DMS 273 (cell line): ENCODE measurements around the gene CYP27A1.

Source experiments
- DNase-seq: peaks from one replicate; lab custom pipeline; 2025; ENCODE audit not compliant: unreplicated experiment; lab: John Stamatoyannopoulos, UW

Gene CYP27A1

DNA sequence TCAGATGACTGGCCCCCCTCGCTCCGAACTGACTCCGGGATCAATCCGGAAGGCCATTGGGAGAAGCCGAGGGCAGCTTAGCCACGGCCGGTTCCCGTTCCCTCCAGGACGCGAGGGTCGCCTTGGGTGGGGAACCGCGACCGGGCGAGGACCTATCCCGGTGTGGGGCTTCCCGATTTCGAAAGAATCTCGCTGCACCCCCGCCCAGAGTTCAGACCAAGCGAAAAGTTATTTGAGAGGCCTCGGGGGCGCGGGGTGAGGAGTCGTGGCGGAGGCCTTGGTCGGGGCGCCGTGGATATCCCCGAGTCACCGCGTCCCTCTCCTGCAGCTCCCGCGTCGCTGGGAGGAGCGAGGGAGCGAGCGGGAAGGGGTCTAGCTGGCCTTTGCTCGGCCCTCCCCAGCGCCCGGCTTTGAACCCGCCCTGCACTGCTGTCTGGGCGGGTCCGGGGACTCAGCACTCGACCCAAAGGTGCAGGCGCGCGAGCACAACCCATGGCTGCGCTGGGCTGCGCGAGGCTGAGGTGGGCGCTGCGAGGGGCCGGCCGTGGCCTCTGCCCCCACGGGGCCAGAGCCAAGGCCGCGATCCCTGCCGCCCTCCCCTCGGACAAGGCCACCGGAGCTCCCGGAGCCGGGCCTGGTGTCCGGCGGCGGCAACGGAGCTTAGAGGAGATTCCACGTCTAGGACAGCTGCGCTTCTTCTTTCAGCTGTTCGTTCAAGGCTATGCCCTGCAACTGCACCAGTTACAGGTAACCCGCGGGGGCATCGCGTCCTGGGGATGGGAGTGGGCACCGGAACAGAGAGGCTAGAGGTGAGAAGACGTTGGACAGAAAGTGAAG, at the start of gene CYP27A1:
Gene CYP27A1 (plus strand): TSS at position 457 of the 837 bp plus-strand sequence. CDS start 36 bp downstream, at position 493.
- DNase-seq, result peak; percentile 20

DNA sequence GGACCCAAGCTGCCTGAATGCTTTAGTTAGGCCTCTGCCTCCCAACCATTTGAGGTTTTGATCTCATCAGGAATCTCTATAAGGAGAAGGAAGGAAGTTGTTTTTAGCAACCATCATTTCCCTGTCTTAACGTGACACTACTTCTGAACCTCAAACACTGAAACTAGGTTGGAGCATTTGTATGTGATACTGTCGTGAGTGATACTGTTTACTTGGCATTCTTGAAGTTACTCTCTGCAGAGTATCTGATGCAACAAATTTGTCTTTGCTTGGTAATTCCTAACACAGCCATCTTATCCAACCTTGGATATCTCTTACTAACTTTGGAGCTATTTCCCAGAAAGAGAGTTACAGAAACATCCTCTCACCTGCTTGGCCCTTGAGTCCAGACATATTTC, 49.2 kb upstream of the CYP27A1 start:
- no peak for DNase-seq

DNA sequence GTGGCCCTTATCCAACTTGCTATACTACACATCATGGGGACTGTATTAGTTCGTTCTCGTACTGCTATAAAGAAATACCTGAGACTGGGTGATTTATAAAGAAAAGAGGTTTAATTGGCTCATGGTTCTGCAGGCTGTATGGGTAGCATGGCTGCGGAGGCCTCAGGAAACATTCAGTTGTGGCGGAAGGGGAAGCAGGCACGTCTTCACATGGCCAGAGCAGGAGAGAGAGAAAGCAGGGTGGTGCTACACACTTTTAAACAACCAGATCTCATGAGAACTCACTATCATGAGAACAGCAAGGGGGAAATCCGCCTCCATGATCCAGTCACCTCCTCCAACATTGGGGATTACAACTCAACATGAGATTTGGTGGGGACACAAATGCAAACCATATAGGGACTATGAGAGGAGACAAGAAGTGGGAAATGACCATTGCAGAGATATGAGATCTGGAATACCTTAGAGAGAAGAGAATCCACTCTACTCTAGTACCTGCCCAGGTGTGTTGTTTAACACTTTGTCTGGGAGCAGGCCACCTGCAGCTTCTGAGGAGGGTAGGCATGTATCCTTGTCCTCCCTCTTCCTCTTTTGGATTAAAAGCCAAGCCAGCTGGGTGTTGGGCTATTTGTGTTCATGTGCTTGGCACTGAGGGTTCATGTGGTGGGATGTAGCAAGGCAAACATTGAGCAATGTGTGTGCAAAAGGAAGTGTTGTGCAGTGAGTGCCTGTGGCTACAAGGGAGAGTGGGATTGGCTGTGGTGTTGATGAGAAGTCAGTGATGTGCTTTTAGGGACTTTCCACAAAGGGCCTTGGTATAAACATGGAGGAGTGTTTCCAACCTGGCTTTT, 48.6 kb upstream of the CYP27A1 start:
- DNase-seq, result no peak

DNA sequence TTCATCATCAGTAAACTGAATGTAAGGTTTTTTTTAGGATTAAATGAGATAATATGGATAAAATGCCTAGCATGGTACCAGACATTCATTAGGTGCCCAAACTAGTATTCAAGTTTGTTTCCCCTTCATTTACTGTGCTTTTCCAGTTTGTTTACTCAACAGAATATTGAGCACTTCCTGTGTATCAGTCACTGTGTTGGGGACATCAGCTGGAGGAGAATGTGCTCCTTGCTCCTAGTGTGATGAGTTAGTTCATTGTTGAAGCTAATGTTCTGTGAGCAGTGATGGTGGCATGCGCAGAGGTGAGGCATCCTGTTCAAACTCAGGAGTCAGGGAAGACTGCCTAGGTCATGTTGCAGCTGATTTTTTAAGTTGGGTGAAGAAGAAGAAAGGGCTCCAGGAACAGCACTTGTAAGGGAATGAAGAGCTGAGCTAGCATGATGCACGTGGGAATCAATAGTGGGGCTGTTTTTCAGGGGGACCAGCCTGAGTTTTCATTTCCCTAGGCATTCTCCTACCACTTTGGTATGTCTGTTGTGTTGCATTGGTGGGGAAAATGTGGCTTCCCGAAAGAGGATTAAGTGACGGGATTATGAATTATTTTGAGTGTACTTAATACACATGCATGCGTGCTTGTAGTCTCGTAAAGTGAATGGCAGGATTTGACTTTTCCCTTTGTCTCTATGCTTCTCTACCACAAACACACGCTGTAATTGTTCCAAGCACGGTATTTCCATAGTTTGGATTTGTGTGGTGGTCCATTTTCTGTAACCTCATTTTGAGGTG, 47.6 kb upstream of the CYP27A1 start:
- DNase-seq, result no peak

DNA sequence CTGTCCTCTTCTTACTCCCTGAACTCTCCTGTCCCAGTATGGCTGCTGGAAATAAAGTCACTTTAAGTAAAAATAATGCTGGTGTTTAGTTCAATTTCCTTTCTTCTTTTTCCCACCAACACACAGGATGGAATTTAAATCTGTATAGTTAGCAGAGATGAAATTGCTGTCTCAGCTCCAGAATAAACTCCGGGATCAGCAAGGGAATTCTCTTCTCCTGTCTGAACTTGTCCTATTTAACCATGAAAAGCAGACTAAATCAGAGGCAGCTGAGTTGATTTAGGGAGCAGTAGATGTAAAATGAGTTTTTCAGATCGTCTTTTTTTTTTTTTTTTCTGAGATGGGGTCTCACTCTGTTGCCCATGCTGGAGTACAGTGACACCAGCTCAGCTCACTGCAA, 45.4 kb upstream of the CYP27A1 start:
- no peak for DNase-seq

DNA sequence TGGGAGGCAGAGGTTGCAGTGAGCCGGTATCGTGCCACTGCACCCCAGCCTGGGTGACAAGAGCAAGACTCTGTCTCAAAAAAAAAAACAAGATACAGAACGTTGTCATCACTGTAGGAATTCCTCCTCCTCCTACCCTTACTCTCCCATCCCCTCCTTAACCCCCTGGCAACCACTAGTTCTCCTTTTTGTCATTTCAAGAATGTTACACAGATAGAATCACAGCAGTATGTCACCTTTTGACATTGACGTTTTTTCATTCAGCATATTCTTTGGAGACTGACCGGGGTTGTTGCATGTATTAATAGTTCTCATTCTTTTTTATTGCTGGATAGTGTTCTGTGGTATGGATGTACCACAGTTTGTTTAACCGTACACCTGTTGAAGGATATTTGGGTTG, 38.9 kb upstream of the CYP27A1 start:
- DNase-seq, result no peak

DNA sequence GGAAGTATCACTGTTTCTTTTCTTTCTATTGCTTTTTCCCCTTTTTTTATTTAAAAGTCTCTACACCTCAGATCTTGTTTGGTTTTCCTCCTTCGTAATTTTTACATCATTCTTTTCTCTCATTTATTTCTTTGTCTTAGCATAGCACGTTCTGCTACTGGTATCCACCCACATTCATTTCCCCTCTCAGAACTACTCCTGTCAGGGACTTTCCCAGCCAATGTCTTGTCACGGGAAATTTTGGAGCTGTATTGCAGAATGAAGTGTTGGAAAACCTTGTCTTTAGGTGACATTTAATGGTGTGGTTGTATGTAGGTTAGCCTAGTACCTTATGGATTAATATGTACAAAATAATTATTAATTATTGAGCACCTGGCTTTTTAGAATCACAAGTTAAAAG, 37.3 kb upstream of the CYP27A1 start:
- DNase-seq, result no peak

DNA sequence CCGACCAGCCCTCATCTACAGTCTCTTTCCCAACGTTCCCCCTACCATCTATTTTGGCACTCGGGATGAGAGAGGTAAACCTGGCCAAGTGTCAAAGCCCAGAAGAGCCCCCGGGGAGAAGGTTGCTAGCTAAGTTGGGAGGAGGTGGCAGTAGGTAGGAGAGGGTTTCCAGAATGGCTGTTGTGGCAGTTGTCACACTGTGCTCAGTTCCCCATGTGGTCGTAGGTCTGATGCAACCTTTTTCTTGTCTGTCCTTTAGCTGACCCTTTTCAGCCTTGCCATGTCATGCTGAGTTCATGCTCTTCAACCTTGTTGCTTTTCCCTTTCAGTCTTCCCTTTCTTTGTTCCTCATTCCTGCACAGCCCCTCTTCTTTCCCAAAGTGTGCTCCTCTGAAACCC, 36.8 kb upstream of the CYP27A1 start:
- DNase-seq, result no peak

DNA sequence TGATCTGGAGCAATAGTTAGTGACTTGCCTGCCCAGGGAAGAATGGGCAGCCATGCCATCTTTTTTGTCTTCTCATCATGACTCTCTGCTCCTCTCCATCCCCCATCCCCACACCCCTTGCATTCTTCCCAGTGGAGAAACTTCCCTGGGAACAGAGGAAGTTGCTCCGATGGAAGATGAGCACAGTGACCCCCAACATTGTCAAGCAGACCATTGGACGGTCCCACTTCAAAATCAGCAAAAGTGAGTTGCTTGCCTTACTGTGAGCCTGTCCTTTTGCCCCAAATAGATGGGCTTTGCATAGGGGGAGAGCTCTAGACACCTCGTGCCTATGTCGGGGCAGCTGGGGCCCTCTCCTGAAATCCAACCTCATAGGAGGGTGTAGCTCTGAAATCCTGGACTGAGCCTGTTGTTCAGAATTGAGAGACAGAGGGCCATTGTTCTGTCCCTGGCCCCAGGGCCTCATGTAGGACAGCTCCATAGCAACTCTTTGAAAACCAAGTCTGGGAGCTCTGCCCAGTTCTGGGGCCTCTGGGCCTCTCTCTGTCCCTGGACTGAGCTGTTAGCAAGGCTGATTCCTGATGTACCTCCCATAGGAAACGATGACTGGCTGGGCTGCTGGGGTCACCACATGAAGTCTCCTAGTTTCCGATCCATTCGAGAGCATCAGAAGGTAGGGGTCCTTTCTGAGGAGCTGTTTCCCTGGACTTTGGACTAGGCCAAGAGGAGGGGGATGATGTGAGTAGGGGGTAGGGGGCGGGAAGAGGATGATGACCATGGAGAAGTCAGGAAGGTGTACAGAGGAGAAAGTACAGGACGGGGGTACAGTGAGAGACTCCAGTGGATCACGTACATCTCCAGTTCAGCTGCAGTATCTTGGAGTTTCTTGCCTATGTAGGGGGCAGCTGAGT, 36.1 kb upstream of the CYP27A1 start:
- DNase-seq, result no peak

DNA sequence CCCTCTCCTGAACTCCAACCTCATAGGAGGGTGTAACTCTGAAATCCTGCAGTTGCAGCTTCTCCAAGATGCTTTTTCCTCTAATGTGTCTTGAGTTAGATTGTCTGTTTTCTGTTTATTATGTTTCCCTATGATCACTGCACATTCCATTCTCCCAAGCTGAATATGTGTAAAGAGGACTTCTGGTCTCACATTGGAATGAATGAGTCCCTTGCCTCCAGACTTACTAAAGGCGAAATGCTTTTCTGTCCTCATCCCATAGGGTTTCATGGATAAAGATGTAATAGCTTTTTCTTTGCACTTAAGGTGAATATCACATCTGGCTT, 35.5 kb upstream of the CYP27A1 start:
- no peak for DNase-seq

DNA sequence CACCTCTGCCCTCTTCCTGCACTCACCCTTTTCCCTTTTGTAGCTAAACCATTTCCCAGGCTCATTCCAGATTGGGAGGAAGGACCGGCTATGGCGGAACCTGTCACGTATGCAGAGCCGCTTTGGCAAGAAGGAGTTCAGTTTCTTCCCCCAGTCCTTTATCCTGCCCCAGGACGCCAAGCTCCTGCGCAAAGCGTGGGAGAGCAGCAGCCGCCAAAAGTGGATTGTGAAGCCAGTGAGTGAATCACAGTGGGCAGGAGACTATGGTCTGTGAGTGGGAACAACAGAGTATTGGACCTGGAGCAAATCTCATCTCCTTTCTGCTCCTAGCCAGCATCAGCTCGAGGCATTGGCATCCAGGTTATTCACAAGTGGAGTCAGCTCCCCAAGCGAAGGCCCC, 35.0 kb upstream of the CYP27A1 start:
- DNase-seq, result no peak

DNA sequence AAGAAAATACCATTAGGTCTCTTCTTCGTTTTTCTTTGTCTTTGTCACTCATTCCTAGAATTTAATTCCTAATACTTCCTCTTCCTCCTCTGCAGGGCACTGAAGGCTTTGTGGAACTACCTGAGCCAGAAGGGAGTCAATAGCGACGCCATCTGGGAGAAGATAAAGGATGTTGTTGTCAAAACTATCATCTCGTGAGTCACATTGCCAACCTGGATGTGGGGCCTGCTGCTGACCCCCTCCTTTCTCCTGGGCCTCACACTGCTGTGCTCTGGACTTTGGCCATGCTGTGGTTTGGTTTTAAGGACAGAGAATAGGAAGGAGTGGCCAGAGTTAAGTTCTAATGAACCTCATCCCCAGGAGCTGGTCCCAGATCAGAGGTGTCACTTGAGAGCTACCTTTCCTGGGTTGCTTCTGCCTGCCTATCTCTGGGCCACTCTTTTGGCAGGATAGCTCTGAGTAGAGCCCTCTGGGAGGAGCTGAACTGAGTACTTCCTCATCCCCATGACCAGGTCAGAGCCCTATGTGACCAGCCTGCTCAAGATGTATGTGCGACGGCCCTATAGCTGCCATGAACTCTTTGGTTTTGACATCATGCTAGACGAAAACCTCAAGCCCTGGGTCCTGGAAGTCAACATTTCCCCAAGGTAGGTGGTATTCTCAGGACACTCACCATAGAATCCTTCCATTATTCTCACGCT, 33.1 kb upstream of the CYP27A1 start:
- DNase-seq, result no peak

DNA sequence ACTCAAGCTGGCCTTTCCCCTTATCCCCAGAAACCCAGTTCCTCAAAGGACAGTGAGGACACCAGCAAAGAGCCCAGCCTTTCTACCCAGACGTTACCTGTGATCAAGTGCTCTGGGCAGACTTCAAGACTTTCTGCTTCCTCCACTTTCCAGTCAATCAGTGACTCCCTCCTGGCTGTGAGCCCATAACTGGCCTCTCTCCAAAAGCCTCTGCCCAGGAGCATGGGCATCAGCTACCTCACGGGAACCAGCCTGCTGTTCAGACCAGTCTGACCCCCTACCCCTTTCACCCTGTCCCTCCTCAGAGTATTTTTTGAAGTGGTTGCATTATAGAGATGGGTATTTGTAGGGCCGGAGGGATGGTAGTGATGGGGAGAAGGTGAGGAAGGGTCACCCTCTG, 27.7 kb upstream of the CYP27A1 start:
- DNase-seq, result no peak

DNA sequence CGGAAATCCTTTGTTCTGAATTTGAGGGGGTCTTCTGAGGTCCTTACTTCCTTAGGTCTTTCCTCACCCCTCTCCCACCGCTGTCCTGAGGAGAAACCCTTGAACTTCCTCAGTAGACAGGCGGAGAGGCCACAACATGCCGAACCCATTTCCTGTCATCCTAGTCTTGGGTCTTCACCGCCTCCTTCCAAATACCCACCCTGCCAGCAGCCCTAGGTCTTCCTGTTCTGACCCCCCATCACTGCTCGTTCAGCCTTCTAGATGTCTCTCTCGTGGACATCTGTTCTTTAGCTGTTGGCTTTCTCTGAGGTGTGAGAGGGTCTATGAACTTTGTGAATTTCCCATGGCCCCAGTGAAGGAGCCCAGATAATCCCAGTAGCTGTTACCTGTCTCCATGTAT, 27.2 kb upstream of the CYP27A1 start:
- no peak for DNase-seq

DNA sequence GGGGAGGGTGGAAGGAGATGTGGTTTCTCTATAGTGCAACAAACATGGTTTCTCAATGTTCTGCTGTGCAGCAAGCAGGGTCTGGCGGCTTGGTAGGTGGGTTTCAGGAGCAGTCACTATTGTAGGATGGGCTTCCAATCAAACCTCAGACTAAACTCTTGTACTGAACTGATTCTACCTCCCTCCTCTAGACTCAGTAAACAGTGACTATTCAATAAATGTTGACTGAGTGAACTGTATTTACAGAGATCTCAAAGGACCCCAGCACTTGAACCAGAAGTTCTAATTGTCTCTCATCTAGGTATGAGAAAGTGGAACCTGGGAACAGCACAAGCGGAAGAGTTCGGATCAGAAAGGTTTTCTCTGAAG, 26.8 kb upstream of the CYP27A1 start:
- no peak for DNase-seq

DNA sequence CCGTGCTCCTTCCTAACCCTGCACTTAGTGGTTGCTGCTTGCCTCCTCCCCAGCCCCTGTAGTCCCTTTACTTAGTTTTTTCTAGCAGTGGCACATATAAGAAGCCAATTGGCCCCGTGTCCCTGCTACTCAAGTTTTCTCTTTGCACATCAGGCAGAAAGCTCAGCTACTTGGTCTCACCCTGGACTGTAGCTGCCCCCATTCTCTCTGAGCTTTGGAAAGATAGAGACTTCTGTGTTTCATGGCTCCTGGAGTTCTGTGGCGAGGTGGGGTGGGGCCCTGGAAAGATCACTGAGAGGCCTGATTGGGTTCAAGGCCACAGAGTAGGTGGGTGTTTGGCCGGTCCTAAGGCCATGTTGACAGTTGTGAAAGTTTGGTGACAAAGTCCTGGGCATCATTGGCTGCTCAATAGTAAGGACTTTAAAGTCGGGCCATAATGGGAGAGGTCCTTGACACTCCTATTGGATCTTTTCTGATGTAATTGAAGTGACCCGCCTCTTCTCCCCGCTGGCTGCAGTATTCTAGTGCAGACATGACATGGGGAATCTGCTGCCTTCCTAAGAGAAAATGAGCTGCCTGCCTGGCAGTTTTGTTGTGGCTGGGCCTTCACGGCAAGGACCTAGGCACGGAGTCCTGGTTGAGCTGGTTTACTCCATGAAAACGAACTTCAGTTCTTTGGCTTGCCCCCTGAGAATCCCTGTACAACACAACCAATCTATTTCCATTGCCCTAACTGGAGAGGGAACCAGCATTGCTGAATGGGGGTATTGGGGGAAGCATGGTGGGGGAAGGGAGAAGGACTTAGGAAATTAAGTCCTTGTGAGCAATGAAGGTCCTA, 26.2 kb upstream of the CYP27A1 start:
- DNase-seq, result no peak

DNA sequence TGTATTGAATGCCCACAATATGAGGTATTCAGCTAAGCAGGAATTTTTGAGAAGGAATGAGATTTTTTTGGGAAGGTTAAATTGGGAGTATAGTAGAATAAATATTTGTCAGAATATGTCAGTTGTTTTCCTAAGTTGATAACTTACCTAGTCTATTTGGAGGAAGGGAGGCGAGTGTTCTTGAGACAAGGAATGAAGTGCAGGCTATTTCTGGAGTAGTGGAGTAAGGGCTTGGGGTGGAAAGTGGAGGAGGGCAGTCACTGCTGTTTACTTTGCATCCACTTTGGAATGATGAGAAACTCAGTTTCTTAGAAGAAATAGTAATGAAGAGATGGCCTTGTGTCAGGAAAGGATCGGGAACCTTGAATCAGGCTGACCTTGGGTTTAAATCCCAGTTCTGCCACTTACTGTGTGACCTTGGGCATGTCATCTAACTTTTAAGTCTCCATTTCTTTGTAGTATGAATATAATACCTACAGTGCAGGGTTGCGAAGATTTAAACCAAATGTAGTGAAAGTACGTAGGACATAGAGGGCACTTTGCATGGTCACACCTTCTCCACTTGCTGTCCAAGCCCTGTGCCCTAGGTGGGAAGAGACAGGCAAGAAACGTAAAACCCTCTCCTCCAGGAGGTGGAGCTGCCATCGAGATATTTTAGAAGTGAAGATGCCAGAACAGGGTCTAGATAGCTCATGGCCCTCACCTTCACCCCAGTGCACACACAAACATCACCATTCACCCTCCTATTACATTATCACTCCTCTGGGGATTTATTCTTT, 25.2 kb upstream of the CYP27A1 start:
- DNase-seq, result no peak

DNA sequence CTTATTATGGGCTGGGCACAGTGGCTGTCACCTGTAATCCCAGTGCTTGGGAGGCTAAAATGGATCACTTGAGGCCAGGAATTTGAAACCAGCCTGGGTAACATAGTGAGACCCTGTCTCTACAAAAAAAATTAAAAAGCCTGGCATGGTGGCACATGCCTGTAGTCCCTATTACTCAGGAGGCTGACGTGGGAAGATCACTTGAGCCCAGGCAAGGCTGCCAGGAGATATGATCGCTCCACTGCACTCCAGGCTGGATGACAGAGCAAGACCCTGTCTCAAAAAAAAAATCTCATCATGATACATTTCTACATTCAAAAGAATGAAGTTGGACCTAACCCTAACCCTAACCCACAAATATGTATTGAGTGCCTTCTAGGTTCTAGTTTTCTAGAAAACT, 20.2 kb upstream of the CYP27A1 start:
- DNase-seq, result no peak
